ENCODE measurements around the gene NR5A1. TPM values are rescaled to one million over a fixed set of nuclear protein-coding genes. Genes with fewer than 3 reads are reported as not detected.

The NR5A1 gene
- total and polyA plus RNA-seq, 2 experiments from 2014 or later, result 0.21 TPM; not detected in 1

GRCh38 chr9:124485936-124486335 is 21.3 kb downstream of the NR5A1 start:
- H3K9me3 Mint-ChIP-seq, result no peaks in the 10 kb centered on the region
- H3K9me2 ChIP-seq (ENCODE audit: insufficient read depth), result no peaks in the 10 kb centered on the region
- no peak for DNase-seq (ENCODE audit: low spot score)
- H3K4me3 Mint-ChIP-seq, result no peak overlapping the region
- H3K79me2 ChIP-seq (replicated peaks; ENCODE audit: insufficient read depth), result no peaks in the 10 kb centered on the region
- peaks cover 23% of the 10 kb centered on the region for H3K27me3 Mint-ChIP-seq (ENCODE audit: insufficient read depth, low read depth, poor library complexity)
- TF ChIP-seq ZNF462 (CRISPR knock-in tag; IDR thresholded peaks at IDR 0.05) (no peak), ZNF114 (CRISPR knock-in tag; IDR thresholded peaks at IDR 0.05) (no peak), ZNF331 (CRISPR knock-in tag; IDR thresholded peaks at IDR 0.05; ENCODE audit: low read depth) (no peak), ETS1 (IDR thresholded peaks at IDR 0.05) (no peak), REST (IDR thresholded peaks at IDR 0.05; ENCODE audit: unreplicated experiment) (no peak), NANOG (IDR thresholded peaks at IDR 0.05; ENCODE audit: borderline replicate concordance) (no peak), CTCF (conservative IDR thresholded peaks at IDR 0.05; ENCODE audit: low read depth in 2 of 2) (no peak), POLR2AphosphoS5 (IDR thresholded peaks at IDR 0.05; ENCODE audit: low read depth) (no peak), JUNB (IDR thresholded peaks at IDR 0.05; ENCODE audit: unreplicated experiment) (no peak)
- ATAC-seq, result no peak
- H3K4me3 ChIP-seq, result no peak overlapping the region
- peaks cover 19% of the 10 kb centered on the region for H3K4me1 ChIP-seq (ENCODE audit: insufficient read depth)
- H3K4me2 ChIP-seq, result no peak overlapping the region
- H3K27ac Mint-ChIP-seq, result no peak overlapping the region
- no peak overlapping the region for H2AFZ ChIP-seq
- no peaks in the 10 kb centered on the region for H4K20me1 ChIP-seq (replicated peaks; ENCODE audit: insufficient read depth)
- no peaks in the 10 kb centered on the region for H3K36me3 ChIP-seq (ENCODE audit: insufficient read depth)
- H3K36me3 Mint-ChIP-seq (ENCODE audit: low read depth), result no peaks in the 10 kb centered on the region; the same call in 2 of the 3 replicates
- H3K27me3 ChIP-seq (ENCODE audit: insufficient read depth), result peaks cover 15% of the 10 kb centered on the region
- H3F3A ChIP-seq (replicated peaks; ENCODE audit: low read depth), result 0 out of 2 replicates have a peak, but pooled peaks cover 3% of the 10 kb centered on the region
- H3K27ac ChIP-seq (ENCODE audit: low read depth), result no peak overlapping the region
- peaks cover 32% of the 10 kb centered on the region for H3K4me1 Mint-ChIP-seq

All from GM23338 (cell line).